HFF-Myc (cell line): ENCODE results near the gene ZNF277.
"Not testable (repeated sequence)": the region's sequence is repeated elsewhere in the genome, so short reads cannot be mapped to it uniquely, and the experiment has no call there.

Experiments
- DNase-seq: peaks from one replicate; pipeline ENCODE4 v3.0.0-alpha.2; 2011; ENCODE audit warnings: low read depth; ENCODE audit errors: extremely low read depth
- H3K4me3 ChIP-seq: replicated peaks from 2 replicates; pipeline ENCODE4 v1.5.1; 2011; ENCODE audit warnings: low read depth, mild to moderate bottlenecking, control low read depth, low read length
- TF ChIP-seq, protein P1 (sequence below): IDR thresholded peaks from 2 replicates; pipeline ENCODE4 v1.5.1; 2012; ENCODE audit warnings: mild to moderate bottlenecking, low read depth, low read length, control low read depth; ENCODE audit errors: missing control alignments

Gene ZNF277

DNA sequence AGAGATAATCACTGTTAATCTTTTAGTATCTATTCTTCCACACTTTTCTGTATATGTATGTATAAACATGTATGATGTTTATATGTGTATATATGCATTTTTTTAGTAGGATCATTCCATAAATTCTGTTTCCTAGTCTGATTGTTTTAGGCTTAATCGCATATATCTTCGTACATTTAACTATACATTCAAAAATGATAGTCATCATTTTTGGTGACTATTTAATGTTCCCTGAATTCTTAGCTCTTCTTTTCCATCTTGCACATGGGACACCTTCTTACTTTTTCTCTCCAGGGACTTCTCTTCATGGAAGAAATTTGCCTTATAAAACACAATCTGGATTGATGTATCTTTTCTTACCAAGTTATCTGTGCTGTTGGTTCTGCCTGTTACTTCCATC, 42.1 kb downstream of the ZNF277 start:
- TF ChIP-seq, protein P1, sequence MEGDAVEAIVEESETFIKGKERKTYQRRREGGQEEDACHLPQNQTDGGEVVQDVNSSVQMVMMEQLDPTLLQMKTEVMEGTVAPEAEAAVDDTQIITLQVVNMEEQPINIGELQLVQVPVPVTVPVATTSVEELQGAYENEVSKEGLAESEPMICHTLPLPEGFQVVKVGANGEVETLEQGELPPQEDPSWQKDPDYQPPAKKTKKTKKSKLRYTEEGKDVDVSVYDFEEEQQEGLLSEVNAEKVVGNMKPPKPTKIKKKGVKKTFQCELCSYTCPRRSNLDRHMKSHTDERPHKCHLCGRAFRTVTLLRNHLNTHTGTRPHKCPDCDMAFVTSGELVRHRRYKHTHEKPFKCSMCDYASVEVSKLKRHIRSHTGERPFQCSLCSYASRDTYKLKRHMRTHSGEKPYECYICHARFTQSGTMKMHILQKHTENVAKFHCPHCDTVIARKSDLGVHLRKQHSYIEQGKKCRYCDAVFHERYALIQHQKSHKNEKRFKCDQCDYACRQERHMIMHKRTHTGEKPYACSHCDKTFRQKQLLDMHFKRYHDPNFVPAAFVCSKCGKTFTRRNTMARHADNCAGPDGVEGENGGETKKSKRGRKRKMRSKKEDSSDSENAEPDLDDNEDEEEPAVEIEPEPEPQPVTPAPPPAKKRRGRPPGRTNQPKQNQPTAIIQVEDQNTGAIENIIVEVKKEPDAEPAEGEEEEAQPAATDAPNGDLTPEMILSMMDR: no peak
- DNase-seq: no peak

DNA sequence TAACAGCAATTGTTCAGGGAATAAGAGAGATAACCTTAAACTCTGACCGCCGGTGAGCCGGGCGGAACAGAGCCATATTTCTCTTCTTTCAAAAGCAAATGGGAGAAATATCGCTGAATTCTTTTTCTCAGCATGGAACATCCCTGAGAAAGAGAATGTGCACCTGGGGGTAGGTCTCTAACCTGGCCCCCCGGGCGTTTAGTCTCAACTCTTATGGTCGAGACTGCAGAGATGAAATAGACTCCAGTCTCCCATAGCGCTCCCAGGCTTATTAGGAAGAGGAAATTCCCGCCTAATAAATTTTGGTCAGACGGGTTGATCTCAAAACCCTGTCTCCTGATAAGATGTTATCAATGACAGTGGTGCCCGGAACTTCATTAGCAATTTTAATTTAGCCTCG, 43.5 kb downstream of the ZNF277 start:
- not testable (repeated sequence) for H3K4me3 ChIP-seq, DNase-seq

More for the DNA sequence above, 42.1 kb downstream of the ZNF277 start:
- H3K4me3 ChIP-seq: no peak overlapping the region

DNA sequence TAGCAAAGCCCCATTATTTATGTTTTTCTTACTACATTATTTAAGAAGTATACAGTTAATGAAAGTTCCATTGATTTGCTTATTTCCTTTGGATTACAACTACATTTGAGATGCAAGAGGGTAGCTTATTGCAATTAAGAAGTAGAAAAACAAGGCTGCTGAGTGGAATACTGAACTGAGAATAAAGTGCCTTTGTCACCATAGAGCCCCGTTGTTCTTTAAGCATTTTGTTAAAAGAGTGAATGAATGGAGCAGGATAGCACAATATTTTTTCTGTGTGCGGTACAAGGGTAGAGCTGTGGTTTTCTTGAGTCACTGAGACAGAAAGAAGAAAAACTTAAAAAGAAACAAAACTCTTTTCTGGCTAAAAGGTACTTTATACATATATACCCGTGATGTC, 45.6 kb downstream of the ZNF277 start:
- TF ChIP-seq, protein P1: no peak
- no peak overlapping the region for H3K4me3 ChIP-seq
- DNase-seq: no peak

DNA sequence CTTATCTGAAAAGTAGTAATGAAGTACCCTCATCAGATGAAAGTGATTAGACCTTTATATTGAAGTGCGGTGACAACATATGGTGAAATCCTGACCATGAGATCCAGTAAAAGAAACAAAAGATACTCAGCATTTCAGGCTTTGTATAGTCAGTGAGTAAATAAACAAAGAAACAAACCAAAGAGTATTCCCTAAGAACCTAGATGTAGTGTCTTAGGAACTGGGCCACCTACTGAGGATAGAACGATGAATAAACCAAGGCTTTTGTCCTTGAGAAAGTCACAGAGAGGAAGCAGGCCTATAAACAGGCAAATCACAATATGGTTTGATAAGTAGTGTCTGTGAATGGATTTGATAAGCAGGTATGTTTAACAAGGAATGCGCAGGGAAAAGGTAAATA, 46.2 kb downstream of the ZNF277 start:
- no peak for DNase-seq
- TF ChIP-seq, protein P1: no peak
- no peak overlapping the region for H3K4me3 ChIP-seq

DNA sequence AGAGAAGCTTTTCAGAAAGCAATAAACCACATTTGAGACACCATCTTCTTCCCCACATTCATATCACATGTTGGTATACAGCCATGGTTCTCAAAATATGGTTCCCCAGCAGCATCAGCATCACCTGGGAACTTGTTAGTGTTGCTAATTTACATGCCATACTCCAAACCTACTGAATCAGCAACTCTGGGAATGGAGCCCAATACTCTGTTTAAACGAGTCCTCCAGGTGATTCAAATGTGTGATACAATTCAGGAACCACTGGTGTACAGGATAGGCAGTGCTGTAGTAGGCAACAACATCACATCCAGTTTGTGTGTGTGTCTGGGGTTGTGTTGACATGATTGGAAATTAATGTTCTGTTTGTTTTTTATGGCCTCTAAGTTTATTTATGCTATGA, 47.7 kb downstream of the ZNF277 start:
- TF ChIP-seq, protein P1: no peak

DNA sequence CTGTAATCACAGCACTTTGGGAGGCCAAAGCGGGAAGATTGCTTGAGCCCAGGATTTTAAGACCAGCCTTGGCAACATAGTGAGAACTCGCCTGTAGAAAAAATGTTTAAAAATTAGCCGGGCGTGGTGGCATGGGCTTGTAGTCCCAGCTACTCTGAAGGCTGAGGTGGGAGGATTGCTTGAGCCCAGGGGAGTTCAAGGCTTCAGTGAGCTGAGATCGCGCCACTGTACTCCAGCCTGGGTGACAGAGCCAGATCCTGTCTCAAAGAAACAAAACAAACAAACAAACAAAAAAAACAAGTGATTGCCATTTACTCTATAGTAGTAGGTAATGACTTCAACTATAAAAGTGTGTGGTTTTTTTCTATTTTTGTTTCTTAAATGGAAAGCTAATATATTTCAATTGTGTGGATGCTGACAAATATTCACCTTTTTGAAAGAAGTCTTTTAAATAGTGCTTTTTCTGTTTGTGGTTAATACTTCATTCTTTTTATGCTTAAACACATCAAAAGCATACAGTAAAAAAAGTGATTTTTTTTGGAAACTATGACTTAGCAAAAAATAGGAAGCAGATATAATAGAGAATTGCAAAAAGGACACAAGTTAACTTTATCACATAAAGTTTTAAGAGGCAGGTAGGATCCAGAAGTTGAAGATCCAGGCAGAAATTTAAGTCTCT, 48.4 kb downstream of the ZNF277 start:
- H3K4me3 ChIP-seq: no peak overlapping the region
- DNase-seq: no peak
- TF ChIP-seq, protein P1: no peak

More for the DNA sequence above, 47.7 kb downstream of the ZNF277 start:
- H3K4me3 ChIP-seq: no peak overlapping the region
- no peak for DNase-seq

DNA sequence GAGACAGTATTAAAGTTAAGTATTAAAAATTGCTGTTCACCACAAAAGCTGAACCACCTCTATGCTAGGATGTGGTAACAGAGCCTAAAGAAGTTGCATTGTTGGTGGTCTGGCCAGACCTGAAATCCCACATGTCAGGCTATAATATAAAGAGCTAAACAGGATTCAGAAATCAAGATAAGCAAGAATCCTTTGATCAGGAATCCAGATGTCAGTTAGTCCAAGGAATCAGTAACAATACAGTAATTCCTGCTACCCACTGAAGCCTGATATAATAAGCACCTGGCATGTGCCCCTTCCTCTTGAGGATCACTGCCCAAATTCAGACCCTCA, 48.9 kb downstream of the ZNF277 start:
- TF ChIP-seq, protein P1: no peak
- no peak overlapping the region for H3K4me3 ChIP-seq
- no peak for DNase-seq
